Measurements from ENCODE around the gene ARHGAP45. TPM values are rescaled to one million over a fixed set of nuclear protein-coding genes. Genes with fewer than 3 reads are reported as not detected.

The ARHGAP45 gene
- polyA plus RNA-seq, 2 of the 4 experiments (the other 2 are of a cell fraction), result 1.2 to 1.9 TPM

GRCh38 chr19:1049800-1050199, 17.2 kb upstream of the ARHGAP45 start:
- ChIA-PET POLR2A (no interaction called here), CTCF (interaction anchor here (0.6 to 2.8 kb wide), 4 partner anchors 8 to 63 kb away, joined by 3 to 12 read pairs (median 4); partner anchors contain the start of gene GPX4)
- no peaks in the 10 kb centered on the region for H3K9me3 ChIP-seq
- no peaks in the 10 kb centered on the region for H3K4me1 ChIP-seq
- no peak overlapping the region for H3K4me2 ChIP-seq
- TF ChIP-seq EP300 (IDR thresholded peaks at IDR 0.05) (no peak), KDM5A (IDR thresholded peaks at IDR 0.05) (no peak), FOSL2 (IDR thresholded peaks at IDR 0.05) (no peak), FOSL2 (CRISPR knock-in tag; IDR thresholded peaks at IDR 0.05) (no peak)
- no peak overlapping the region for H3K27ac ChIP-seq
- H3K4me3 ChIP-seq, result no peak overlapping the region
- WGBS (ENCODE audit: missing lambda C conversion rate), result 57% methylated on average over 4 of the region's 11 CpGs
- ATAC-seq, result no peak
- no peak for DNase-seq (ENCODE audit: low read depth in 1 of 2, low spot score in 1 of 2)
- no peak for FAIRE-seq

GRCh38 chr19:1050989-1051788, 15.8 kb upstream of the ARHGAP45 start:
- DNase-seq (ENCODE audit: low read depth in 1 of 2, low spot score in 1 of 2), result no peak
- no peak for ATAC-seq
- Histone ChIP-seq H3K27ac (no peak overlapping the region), H3K4me2 (no peak overlapping the region), H3K9me3 (no peaks in the 10 kb centered on the region), H3K4me1 (no peaks in the 10 kb centered on the region), H3K4me3 (no peak overlapping the region)
- TF ChIP-seq CBX2 (IDR thresholded peaks at IDR 0.05; ENCODE audit: borderline replicate concordance, low read depth), result no peak
- TF ChIP-seq ELK1 (IDR thresholded peaks at IDR 0.05; ENCODE audit: low read depth, low read length), result no peak
- no peak for TF ChIP-seq KDM1A (IDR thresholded peaks at IDR 0.05; ENCODE audit: low read depth)
- no peak for TF ChIP-seq ZNF302 (CRISPR knock-in tag; IDR thresholded peaks at IDR 0.05)
- no peak for TF ChIP-seq JUN (IDR thresholded peaks at IDR 0.05)
- TF ChIP-seq TP53 (CRISPR knock-in tag; IDR thresholded peaks at IDR 0.05), result no peak
- no peak for TF ChIP-seq CEBPB (IDR thresholded peaks at IDR 0.05)
- no peak for TF ChIP-seq MAX (IDR thresholded peaks at IDR 0.05)
- TF ChIP-seq CTCF (IDR thresholded peaks at IDR 0.05), result no peak
- no peak for TF ChIP-seq POLR2AphosphoS2 (conservative IDR thresholded peaks at IDR 0.05; ENCODE audit: low read length)
- no peak for TF ChIP-seq ATOH8 (CRISPR knock-in tag; IDR thresholded peaks at IDR 0.05; ENCODE audit: low read depth)
- TF ChIP-seq RFX5 (IDR thresholded peaks at IDR 0.05), result no peak
- no peak for TF ChIP-seq CHD4 (IDR thresholded peaks at IDR 0.05; ENCODE audit: borderline replicate concordance)
- no peak for TF ChIP-seq TFCP2L1 (CRISPR knock-in tag; IDR thresholded peaks at IDR 0.05)
- no peak for FAIRE-seq
- ChIA-PET CTCF (no interaction called here), POLR2A (no interaction called here)
- WGBS (ENCODE audit: missing lambda C conversion rate), result 84% methylated on average over 14 of the region's 31 CpGs

- no peak overlapping the region for H3K4me2 ChIP-seq
- no peak for DNase-seq (ENCODE audit: low read depth in 1 of 2, low spot score in 1 of 2)
- no peak for FAIRE-seq
- no peaks in the 10 kb centered on the region for H3K4me1 ChIP-seq
- ChIA-PET CTCF (no interaction called here), POLR2A (no interaction called here)
- no peak overlapping the region for H3K27ac ChIP-seq
- no peak overlapping the region for H3K4me3 ChIP-seq
- H3K9me3 ChIP-seq, result no peaks in the 10 kb centered on the region
- TF ChIP-seq MAZ (IDR thresholded peaks at IDR 0.05; ENCODE audit: borderline replicate concordance, low read depth, low read length) (no peak), BCL3 (IDR thresholded peaks at IDR 0.05) (no peak), GATA3 (IDR thresholded peaks at IDR 0.05; ENCODE audit: borderline replicate concordance) (no peak), JUN (IDR thresholded peaks at IDR 0.05) (no peak), ZFP36 (IDR thresholded peaks at IDR 0.05; ENCODE audit: borderline replicate concordance, partially characterized antibody) (no peak), HOXB13 (CRISPR knock-in tag; IDR thresholded peaks at IDR 0.05; ENCODE audit: low read depth) (no peak), FOSB (CRISPR knock-in tag; IDR thresholded peaks at IDR 0.05) (no peak), ZC3H11A (IDR thresholded peaks at IDR 0.05) (no peak), KDM1A (IDR thresholded peaks at IDR 0.05; ENCODE audit: low read depth) (no peak), TP53 (CRISPR knock-in tag; IDR thresholded peaks at IDR 0.05) (no peak), REST (IDR thresholded peaks at IDR 0.05) (no peak)
- 76% methylated on average over 12 of the region's 17 CpGs for WGBS (ENCODE audit: missing lambda C conversion rate)
- ATAC-seq, result no peak
These were observed 15.2 kb upstream of the ARHGAP45 start for GRCh38 chr19:1051791-1052190.

All from A549 (cell line).